Astrocyte (in vitro differentiated cells and primary cell): Measurements from ENCODE around the gene RAD51B.

Experiments
- CTCF ChIP-seq: IDR thresholded peaks from 2 replicates; pipeline ENCODE4 v1.5.1; 2011; ENCODE audit warnings: low read depth, mild to moderate bottlenecking, inconsistent platforms, low read length, moderate library complexity; ENCODE audit not compliant: insufficient read depth
- EZH2 ChIP-seq: IDR thresholded peaks from 2 replicates; pipeline ENCODE4 v1.6.1; 2012; ENCODE audit warnings: mild to moderate bottlenecking, low read length, inconsistent platforms; ENCODE audit not compliant: insufficient read depth

GRCh38 chr14:68041876-68042354, 222.3 kb downstream of the RAD51B start:
- TF ChIP-seq EZH2, result no peak
- TF ChIP-seq CTCF, result no peak
